HEK293 (cell line): ENCODE results near the gene SH3BP4.
A peak's percentile ranks its signal among the peaks of the same experiment; 100 is the strongest.

Experiments used
- CTCF ChIA-PET: fragments of 350-600 bp; formaldehyde crosslinking; extraction: SDS; loops from one replicate; lab custom pipeline; 2021; ENCODE audit warnings: antibody characterized with exemption; lab: Yijun Ruan, JAX
- POLR2A ChIA-PET: fragments of 300-600 bp; formaldehyde crosslinking; extraction: SDS; loops from one replicate; lab custom pipeline; 2020; ENCODE audit warnings: antibody characterized with exemption, inconsistent platforms; lab: Yijun Ruan, JAX
- H3K27ac ChIP-seq: fragments of 200-500 bp; sonication (Bioruptor generic); 2 replicates; pipeline ENCODE4 v1.5.1; 2014; ENCODE audit warnings: low read depth, low read length, control low read depth, inconsistent platforms; ENCODE audit errors: extremely low read depth
- H3K36me3 ChIP-seq, 2 experiments: fragments of 200-500 bp in 1 of 2; sonication (Bioruptor generic) in 1 of 2; 1 replicate in 1 of 2; 2 replicates in 1 of 2; pipeline ENCODE4 v1.5.1; 2014 to 2017; ENCODE audit warnings: inconsistent platforms in 2 of 2, low read length in 2 of 2; ENCODE audit not compliant: control insufficient read depth in 2 of 2, insufficient read depth in 1 of 2
- H3K4me1 ChIP-seq: fragments of 200-500 bp; sonication (Bioruptor generic); 2 replicates; pipeline ENCODE4 v1.5.1; 2014; ENCODE audit warnings: mild to moderate bottlenecking, low read length, inconsistent platforms; ENCODE audit not compliant: control insufficient read depth, insufficient read depth
- H3K4me3 ChIP-seq: 2 replicates; pipeline ENCODE4 v1.5.1; 2011; ENCODE audit warnings: low read depth, mild to moderate bottlenecking, control low read depth, low read length, moderate library complexity
- H3K9me3 ChIP-seq: fragments of 200-500 bp; sonication (Bioruptor generic); 2 replicates; pipeline ENCODE4 v1.5.1; 2014; ENCODE audit warnings: low read depth, low read length, inconsistent platforms; ENCODE audit not compliant: control insufficient read depth, insufficient read depth
- GLI4 ChIP-seq: fragments of 450-650 bp; formaldehyde crosslinking; IDR thresholded peaks from 2 replicates; pipeline ENCODE4 v1.5.1; 2016; ENCODE audit warnings: missing biosample characterization, missing genetic modification characterization
- GLIS1 ChIP-seq: fragments of 450-650 bp; formaldehyde crosslinking; IDR thresholded peaks from 2 replicates; pipeline ENCODE4 v1.5.1; 2016; ENCODE audit warnings: missing biosample characterization, missing genetic modification characterization
- MYNN ChIP-seq: fragments of 450-650 bp; formaldehyde crosslinking; IDR thresholded peaks from 2 replicates; pipeline ENCODE4 v1.5.1; 2016; ENCODE audit warnings: missing biosample characterization, missing genetic modification characterization, borderline replicate concordance
- OVOL3 ChIP-seq: fragments of 450-650 bp; formaldehyde crosslinking; IDR thresholded peaks from 2 replicates; pipeline ENCODE4 v1.5.1; 2016; ENCODE audit warnings: missing biosample characterization, missing genetic modification characterization
- SP7 ChIP-seq: fragments of 450-650 bp; formaldehyde crosslinking; IDR thresholded peaks from 2 replicates; pipeline ENCODE4 v1.5.1; 2016; ENCODE audit warnings: missing biosample characterization, missing genetic modification characterization
- TRIM28 ChIP-seq: IDR thresholded peaks from 2 replicates; pipeline ENCODE4 v1.6.1; 2011; ENCODE audit warnings: low read length, control low read depth, borderline replicate concordance
- ZNF10 ChIP-seq: fragments of 450-650 bp; formaldehyde crosslinking; IDR thresholded peaks from 2 replicates; pipeline ENCODE4 v1.5.1; 2017; ENCODE audit warnings: missing biosample characterization, missing genetic modification characterization
- ZNF155 ChIP-seq: fragments of 450-650 bp; formaldehyde crosslinking; IDR thresholded peaks from 2 replicates; pipeline ENCODE4 v1.5.1; 2016; ENCODE audit warnings: missing biosample characterization, missing genetic modification characterization
- ZNF174 ChIP-seq: fragments of 450-650 bp; formaldehyde crosslinking; IDR thresholded peaks from 2 replicates; pipeline ENCODE4 v1.5.0; 2017; ENCODE audit warnings: missing biosample characterization, mild to moderate bottlenecking, missing genetic modification characterization
- ZNF221 ChIP-seq: fragments of 450-650 bp; formaldehyde crosslinking; IDR thresholded peaks from 2 replicates; pipeline ENCODE4 v1.5.1; 2017; ENCODE audit warnings: missing biosample characterization, missing genetic modification characterization, borderline replicate concordance
- ZNF23 ChIP-seq: fragments of 450-650 bp; formaldehyde crosslinking; IDR thresholded peaks from 2 replicates; pipeline ENCODE4 v1.5.1; 2016; ENCODE audit warnings: missing biosample characterization, missing genetic modification characterization, borderline replicate concordance
- ZNF311 ChIP-seq: fragments of 450-650 bp; formaldehyde crosslinking; IDR thresholded peaks from 2 replicates; pipeline ENCODE4 v1.5.1; 2017; ENCODE audit warnings: missing biosample characterization, missing genetic modification characterization, borderline replicate concordance
- ZNF324 ChIP-seq: fragments of 450-650 bp; formaldehyde crosslinking; IDR thresholded peaks from 2 replicates; pipeline ENCODE4 v1.5.1; 2016; ENCODE audit warnings: missing biosample characterization, missing genetic modification characterization
- ZNF404 ChIP-seq: fragments of 450-650 bp; formaldehyde crosslinking; IDR thresholded peaks from 2 replicates; pipeline ENCODE4 v1.5.1; 2017; ENCODE audit warnings: missing biosample characterization, missing genetic modification characterization
- ZNF426 ChIP-seq: fragments of 450-650 bp; formaldehyde crosslinking; IDR thresholded peaks from 2 replicates; pipeline ENCODE4 v1.5.1; 2017; ENCODE audit warnings: missing biosample characterization, missing genetic modification characterization, mild to moderate bottlenecking, inconsistent platforms, moderate library complexity
- ZNF561 ChIP-seq: fragments of 450-650 bp; IDR thresholded peaks from 2 replicates; pipeline ENCODE4 v1.5.1; 2018; ENCODE audit warnings: missing biosample characterization, missing genetic modification characterization, borderline replicate concordance
- ZNF629 ChIP-seq: fragments of 450-650 bp; formaldehyde crosslinking; IDR thresholded peaks from 2 replicates; pipeline ENCODE4 v1.5.1; 2017; ENCODE audit warnings: missing biosample characterization, missing genetic modification characterization
- ZNF777 ChIP-seq: fragments of 450-650 bp; formaldehyde crosslinking; IDR thresholded peaks from 2 replicates; pipeline ENCODE4 v1.5.1; 2017; ENCODE audit warnings: missing biosample characterization, missing genetic modification characterization, borderline replicate concordance
- ZNF843 ChIP-seq: fragments of 450-650 bp; formaldehyde crosslinking; IDR thresholded peaks from 2 replicates; pipeline ENCODE4 v1.5.1; 2016; ENCODE audit warnings: missing biosample characterization, missing genetic modification characterization
- TF ChIP-seq, protein P1 (sequence below): fragments of 450-650 bp; formaldehyde crosslinking; conservative IDR thresholded peaks from 2 replicates; pipeline ENCODE4 v1.5.1; 2016; ENCODE audit warnings: low read depth, missing biosample characterization, missing genetic modification characterization
- TF ChIP-seq, protein P2 (sequence below): fragments of 450-650 bp; formaldehyde crosslinking; IDR thresholded peaks from 2 replicates; pipeline ENCODE4 v1.5.1; 2016; ENCODE audit warnings: missing biosample characterization, missing genetic modification characterization, borderline replicate concordance
- TF ChIP-seq, protein P3 (sequence below): fragments of 450-650 bp; formaldehyde crosslinking; IDR thresholded peaks from 2 replicates; pipeline ENCODE4 v1.5.1; 2016; ENCODE audit warnings: missing biosample characterization, missing genetic modification characterization, low read depth
- TF ChIP-seq, protein P4 (sequence below): fragments of 450-650 bp; formaldehyde crosslinking; IDR thresholded peaks from 2 replicates; pipeline ENCODE4 v1.5.1; 2016; ENCODE audit warnings: missing biosample characterization, missing genetic modification characterization
- TF ChIP-seq, protein P5 (sequence below): fragments of 450-650 bp; formaldehyde crosslinking; IDR thresholded peaks from 2 replicates; pipeline ENCODE4 v1.5.1; 2016; ENCODE audit warnings: missing biosample characterization, missing genetic modification characterization

The SH3BP4 gene

DNA sequence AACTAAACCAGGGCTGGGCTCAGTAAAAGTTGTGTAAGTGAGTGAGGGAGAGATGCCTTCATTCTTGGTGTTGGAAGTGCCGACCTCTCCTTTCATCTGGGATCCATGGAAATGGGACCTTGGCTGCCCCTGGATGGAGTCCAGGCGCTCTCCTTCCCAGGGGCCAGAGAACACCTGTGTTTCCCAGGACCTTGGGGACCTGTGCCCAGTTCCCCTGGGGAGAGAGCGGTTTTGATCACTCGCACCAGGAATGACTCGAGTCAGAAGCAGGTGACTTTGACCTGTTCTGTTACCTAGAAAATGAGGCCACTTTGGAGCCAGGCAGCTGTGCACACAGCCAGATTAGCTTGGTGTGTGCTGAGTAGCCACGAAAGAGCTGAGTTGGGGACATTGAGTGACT is 97.3 kb downstream of the SH3BP4 start (continued):
- TF ChIP-seq MYNN (tag by site-specific recombination) (no peak), TRIM28 (no peak), GLIS1 (0 out of 2 replicates have a peak, but pooled peaks have one; percentile 21), ZNF404 (tag by site-specific recombination) (no peak)
- TF ChIP-seq, protein P1, sequence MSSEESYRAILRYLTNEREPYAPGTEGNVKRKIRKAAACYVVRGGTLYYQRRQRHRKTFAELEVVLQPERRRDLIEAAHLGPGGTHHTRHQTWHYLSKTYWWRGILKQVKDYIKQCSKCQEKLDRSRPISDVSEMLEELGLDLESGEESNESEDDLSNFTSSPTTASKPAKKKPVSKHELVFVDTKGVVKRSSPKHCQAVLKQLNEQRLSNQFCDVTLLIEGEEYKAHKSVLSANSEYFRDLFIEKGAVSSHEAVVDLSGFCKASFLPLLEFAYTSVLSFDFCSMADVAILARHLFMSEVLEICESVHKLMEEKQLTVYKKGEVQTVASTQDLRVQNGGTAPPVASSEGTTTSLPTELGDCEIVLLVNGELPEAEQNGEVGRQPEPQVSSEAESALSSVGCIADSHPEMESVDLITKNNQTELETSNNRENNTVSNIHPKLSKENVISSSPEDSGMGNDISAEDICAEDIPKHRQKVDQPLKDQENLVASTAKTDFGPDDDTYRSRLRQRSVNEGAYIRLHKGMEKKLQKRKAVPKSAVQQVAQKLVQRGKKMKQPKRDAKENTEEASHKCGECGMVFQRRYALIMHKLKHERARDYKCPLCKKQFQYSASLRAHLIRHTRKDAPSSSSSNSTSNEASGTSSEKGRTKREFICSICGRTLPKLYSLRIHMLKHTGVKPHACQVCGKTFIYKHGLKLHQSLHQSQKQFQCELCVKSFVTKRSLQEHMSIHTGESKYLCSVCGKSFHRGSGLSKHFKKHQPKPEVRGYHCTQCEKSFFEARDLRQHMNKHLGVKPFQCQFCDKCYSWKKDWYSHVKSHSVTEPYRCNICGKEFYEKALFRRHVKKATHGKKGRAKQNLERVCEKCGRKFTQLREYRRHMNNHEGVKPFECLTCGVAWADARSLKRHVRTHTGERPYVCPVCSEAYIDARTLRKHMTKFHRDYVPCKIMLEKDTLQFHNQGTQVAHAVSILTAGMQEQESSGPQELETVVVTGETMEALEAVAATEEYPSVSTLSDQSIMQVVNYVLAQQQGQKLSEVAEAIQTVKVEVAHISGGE (tag by site-specific recombination), result no peak

DNA sequence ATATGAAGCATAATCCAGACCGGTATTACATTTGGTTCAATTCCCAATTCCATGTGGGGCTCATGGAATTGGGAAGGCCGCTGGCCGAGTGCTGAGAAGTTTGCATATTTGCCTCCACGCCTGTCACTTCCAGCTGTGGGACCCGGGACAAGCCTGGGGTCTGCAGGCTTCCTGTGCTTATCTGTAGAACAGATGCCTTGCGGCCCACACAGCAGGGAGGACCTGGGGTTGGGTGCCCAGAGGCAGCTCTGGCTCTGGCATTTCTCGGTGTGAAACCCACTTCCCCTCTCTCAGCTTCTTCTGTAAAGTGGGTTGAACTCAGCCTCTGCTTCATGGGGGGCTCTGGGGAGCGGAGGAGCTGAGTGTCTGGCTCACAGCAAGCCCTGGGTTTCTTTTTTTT is 97.9 kb downstream of the SH3BP4 start:
- CTCF ChIA-PET, result interaction anchor here (0.7 to 1.4 kb wide), 4 partner anchors 24 to 67 kb away, joined by 3 read pairs; no protein-coding TSS in a partner anchor
- TF ChIP-seq ZNF843 (tag by site-specific recombination), result no peak
- no peak for TF ChIP-seq ZNF561 (tag by site-specific recombination)
- no peak for TF ChIP-seq SP7
- TF ChIP-seq ZNF311 (tag by site-specific recombination), result no peak
- TF ChIP-seq, protein P2, sequence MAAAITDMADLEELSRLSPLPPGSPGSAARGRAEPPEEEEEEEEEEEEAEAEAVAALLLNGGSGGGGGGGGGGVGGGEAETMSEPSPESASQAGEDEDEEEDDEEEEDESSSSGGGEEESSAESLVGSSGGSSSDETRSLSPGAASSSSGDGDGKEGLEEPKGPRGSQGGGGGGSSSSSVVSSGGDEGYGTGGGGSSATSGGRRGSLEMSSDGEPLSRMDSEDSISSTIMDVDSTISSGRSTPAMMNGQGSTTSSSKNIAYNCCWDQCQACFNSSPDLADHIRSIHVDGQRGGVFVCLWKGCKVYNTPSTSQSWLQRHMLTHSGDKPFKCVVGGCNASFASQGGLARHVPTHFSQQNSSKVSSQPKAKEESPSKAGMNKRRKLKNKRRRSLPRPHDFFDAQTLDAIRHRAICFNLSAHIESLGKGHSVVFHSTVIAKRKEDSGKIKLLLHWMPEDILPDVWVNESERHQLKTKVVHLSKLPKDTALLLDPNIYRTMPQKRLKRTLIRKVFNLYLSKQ, result no peak
- TF ChIP-seq ZNF174 (tag by site-specific recombination), result no peak
- no peak for TF ChIP-seq ZNF426 (tag by site-specific recombination)
- TF ChIP-seq ZNF23, result no peak
- TF ChIP-seq OVOL3 (tag by site-specific recombination), result no peak
- TF ChIP-seq, all 188 proteins: peak for 0
- Histone ChIP-seq H3K4me3 (no peak overlapping the region), H3K4me1 (peaks cover 11% of the 10 kb centered on the region), H3K36me3 (peaks cover 4 to 53% of the 10 kb centered on the region in 2 experiments; a peak in 2 of 3 replicates), H3K27ac (no peak overlapping the region), H3K9me3 (no peaks in the 10 kb centered on the region)
- POLR2A ChIA-PET, result interaction anchor here (1.7 kb wide), 1 partner anchor 169 kb away, joined by 7 read pairs; no protein-coding TSS in a partner anchor

DNA sequence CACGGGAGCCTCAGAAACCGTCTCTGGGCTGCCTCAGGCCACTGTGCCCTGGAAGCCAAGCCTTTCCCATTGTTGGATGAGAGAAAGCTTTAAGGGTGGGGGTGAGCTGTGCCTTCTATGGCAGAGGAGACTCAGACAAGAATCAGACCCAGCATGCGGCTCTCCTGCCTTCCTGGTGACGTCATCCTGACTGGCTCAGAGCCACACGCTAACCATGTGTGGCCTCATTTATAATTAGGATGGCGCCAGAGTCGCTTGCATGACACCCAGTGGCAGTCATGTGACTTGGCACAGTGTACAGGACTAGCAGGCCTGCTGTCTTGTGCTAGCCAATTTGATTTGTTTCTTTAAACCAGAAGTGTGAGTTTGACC is 99.1 kb downstream of the SH3BP4 start:
- Histone ChIP-seq H3K4me3 (no peak overlapping the region), H3K4me1 (peaks cover 11% of the 10 kb centered on the region), H3K36me3 (peaks cover 4 to 52% of the 10 kb centered on the region in 2 experiments; a peak in 2 of 3 replicates), H3K27ac (peak overlapping the region; percentile 71), H3K9me3 (no peaks in the 10 kb centered on the region)
- POLR2A ChIA-PET, result interaction anchor here (0.6 to 1.7 kb wide), 2 partner anchors 12 to 170 kb away, joined by 4 to 7 read pairs; no protein-coding TSS in a partner anchor
- CTCF ChIA-PET, result interaction anchor here (0.5 to 1.4 kb wide), 8 partner anchors 16 to 707 kb away, joined by 3 to 4 read pairs (median 3); no protein-coding TSS in a partner anchor
- no peak for TF ChIP-seq GLI4 (tag by site-specific recombination)
- TF ChIP-seq, protein P3, sequence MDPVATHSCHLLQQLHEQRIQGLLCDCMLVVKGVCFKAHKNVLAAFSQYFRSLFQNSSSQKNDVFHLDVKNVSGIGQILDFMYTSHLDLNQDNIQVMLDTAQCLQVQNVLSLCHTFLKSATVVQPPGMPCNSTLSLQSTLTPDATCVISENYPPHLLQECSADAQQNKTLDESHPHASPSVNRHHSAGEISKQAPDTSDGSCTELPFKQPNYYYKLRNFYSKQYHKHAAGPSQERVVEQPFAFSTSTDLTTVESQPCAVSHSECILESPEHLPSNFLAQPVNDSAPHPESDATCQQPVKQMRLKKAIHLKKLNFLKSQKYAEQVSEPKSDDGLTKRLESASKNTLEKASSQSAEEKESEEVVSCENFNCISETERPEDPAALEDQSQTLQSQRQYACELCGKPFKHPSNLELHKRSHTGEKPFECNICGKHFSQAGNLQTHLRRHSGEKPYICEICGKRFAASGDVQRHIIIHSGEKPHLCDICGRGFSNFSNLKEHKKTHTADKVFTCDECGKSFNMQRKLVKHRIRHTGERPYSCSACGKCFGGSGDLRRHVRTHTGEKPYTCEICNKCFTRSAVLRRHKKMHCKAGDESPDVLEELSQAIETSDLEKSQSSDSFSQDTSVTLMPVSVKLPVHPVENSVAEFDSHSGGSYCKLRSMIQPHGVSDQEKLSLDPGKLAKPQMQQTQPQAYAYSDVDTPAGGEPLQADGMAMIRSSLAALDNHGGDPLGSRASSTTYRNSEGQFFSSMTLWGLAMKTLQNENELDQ, result no peak
- TF ChIP-seq ZNF324, result peak; percentile 76
- TF ChIP-seq ZNF10 (tag by site-specific recombination), result no peak
- no peak for TF ChIP-seq ZNF777 (tag by site-specific recombination)
- TF ChIP-seq ZNF629, result peak; percentile 99
- TF ChIP-seq, protein P4, sequence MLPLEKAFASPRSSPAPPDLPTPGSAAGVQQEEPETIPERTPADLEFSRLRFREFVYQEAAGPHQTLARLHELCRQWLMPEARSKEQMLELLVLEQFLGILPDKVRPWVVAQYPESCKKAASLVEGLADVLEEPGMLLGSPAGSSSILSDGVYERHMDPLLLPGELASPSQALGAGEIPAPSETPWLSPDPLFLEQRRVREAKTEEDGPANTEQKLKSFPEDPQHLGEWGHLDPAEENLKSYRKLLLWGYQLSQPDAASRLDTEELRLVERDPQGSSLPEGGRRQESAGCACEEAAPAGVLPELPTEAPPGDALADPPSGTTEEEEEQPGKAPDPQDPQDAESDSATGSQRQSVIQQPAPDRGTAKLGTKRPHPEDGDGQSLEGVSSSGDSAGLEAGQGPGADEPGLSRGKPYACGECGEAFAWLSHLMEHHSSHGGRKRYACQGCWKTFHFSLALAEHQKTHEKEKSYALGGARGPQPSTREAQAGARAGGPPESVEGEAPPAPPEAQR (tag by site-specific recombination), result peak; percentile 50; the same call in 1 of the 2 replicates
- TF ChIP-seq ZNF155 (tag by site-specific recombination), result no peak
- TF ChIP-seq ZNF221 (tag by site-specific recombination), result 0 out of 2 replicates have a peak, but pooled peaks have one; percentile 52
- TF ChIP-seq, protein P5, sequence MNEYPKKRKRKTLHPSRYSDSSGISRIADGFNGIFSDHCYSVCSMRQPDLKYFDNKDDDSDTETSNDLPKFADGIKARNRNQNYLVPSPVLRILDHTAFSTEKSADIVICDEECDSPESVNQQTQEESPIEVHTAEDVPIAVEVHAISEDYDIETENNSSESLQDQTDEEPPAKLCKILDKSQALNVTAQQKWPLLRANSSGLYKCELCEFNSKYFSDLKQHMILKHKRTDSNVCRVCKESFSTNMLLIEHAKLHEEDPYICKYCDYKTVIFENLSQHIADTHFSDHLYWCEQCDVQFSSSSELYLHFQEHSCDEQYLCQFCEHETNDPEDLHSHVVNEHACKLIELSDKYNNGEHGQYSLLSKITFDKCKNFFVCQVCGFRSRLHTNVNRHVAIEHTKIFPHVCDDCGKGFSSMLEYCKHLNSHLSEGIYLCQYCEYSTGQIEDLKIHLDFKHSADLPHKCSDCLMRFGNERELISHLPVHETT (tag by site-specific recombination), result peak; percentile 83
